Peyer's patch (tissue), 4 donors: ENCODE results near the gene KMT5C. TPM values are rescaled to one million over a fixed set of nuclear protein-coding genes. Genes with fewer than 3 reads are reported as not detected.

Experiments used
- DNase-seq, 3 donors: peaks; one replicate each; pipeline ENCODE4 v3.0.0-alpha.2; 2017 to 2019
- H3K27ac ChIP-seq, 4 donors: fragments of 200-600 bp; sonication (generic); one replicate each; pipeline ENCODE4 v1.5.1; 2016 to 2019
- H3K27me3 ChIP-seq, 2 donors: fragments of 200-600 bp; sonication (generic); one replicate each; pipeline ENCODE4 v1.5.1; 2019
- H3K36me3 ChIP-seq, 3 donors: fragments of 200-600 bp; sonication (generic); one replicate each; pipeline ENCODE4 v1.5.1; 2016 to 2019
- H3K4me1 ChIP-seq, 4 donors: fragments of 200-600 bp; sonication (generic); one replicate each; pipeline ENCODE4 v1.5.1; 2016 to 2019
- H3K4me3 ChIP-seq, 4 donors: fragments of 200-600 bp; sonication (generic); 1 replicate in 3 of 4; 2 replicates in 1 of 4; pipeline ENCODE4 v1.5.1; 2016 to 2019; ENCODE audit warnings: mild to moderate bottlenecking in 1 of 4
- H3K9me3 ChIP-seq, 4 donors: fragments of 200-600 bp; sonication (generic); one replicate each; pipeline ENCODE4 v1.5.1; 2016 to 2019; ENCODE audit warnings: mild to moderate bottlenecking in 1 of 4
- POLR2A ChIP-seq, 2 donors: fragments of 450-650 bp; IDR thresholded peaks; one replicate each; pipeline ENCODE4 v1.5.1; 2017; ENCODE audit warnings: antibody characterized with exemption in 2 of 2, mild to moderate bottlenecking in 2 of 2, moderate library complexity in 2 of 2
- total RNA-seq, 4 donors: library from RNA; depleted of rRNA; stranded (reverse); fragments of >200 nt; gene quantifications; one replicate each; pipeline ENCODE4 v1.1.0, GENCODE V29; 2016
- TF ChIP-seq, protein P1 (sequence below), 6 experiments: fragments of 450-650 bp in 4 of 6; fragments of 200-600 bp in 2 of 6; sonication (generic) in 1 of 6; IDR thresholded peaks; one replicate each; pipeline ENCODE4 v1.5.1; 2017 to 2019; ENCODE audit warnings: antibody characterized with exemption in 6 of 6, mild to moderate bottlenecking in 3 of 6, moderate library complexity in 1 of 6

The KMT5C gene
- total RNA-seq, 4 donors from 2014 or later = 14.4 to 45.6 (median 43.9) TPM

DNA sequence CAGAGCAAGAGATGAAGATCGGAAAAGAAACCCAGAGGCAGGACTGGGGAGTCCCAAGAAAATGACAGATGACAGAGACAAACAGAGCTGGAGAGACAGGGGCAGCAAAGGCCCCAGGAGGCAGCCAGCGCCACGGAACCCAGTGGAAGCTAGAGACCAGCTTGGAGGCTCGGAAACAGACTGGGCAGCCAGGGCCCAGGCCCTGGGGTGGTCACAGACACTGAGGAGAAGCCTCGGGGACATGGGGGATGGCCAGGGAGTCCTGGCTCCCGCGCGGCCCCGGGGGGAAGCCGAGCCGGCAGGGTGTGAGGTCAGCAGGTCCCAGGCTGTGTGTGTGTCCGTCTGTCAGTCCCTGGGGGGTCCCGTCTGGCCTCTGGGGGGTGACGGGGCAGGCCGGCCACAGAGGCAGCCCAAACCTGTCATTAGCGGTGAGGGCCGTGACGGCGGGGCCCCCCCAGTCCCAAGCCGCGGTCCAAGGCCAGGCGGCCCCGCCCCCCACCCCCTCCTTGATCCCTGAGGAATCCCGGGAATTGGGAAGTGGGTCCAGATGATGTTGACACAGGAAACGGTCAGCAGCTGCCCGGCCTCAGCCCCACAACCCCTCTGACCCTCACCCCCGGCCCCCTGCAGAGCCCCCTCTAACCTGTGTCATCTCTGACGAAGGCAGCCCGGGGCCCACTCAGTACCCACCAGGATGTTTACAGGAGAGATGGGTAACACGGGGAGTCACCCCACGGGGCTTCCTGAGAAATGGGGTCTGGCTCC is 34.5 kb downstream of the KMT5C start:
- peaks cover 0 to 41% of the 10 kb centered on the region in 2 donors for H3K27me3 ChIP-seq
- H3K4me3 ChIP-seq = peak overlapping the region in 1 of 4 donors; percentile 4
- no peaks in the 10 kb centered on the region for H3K9me3 ChIP-seq
- no peak overlapping the region for H3K27ac ChIP-seq
- H3K36me3 ChIP-seq = no peaks in the 10 kb centered on the region
- no peak for DNase-seq
- H3K4me1 ChIP-seq = peaks cover 0 to 24% (median 6%) of the 10 kb centered on the region in 4 donors
- TF ChIP-seq POLR2A (IDR thresholded peaks at IDR 0.05) = no peak
- TF ChIP-seq, protein P1, sequence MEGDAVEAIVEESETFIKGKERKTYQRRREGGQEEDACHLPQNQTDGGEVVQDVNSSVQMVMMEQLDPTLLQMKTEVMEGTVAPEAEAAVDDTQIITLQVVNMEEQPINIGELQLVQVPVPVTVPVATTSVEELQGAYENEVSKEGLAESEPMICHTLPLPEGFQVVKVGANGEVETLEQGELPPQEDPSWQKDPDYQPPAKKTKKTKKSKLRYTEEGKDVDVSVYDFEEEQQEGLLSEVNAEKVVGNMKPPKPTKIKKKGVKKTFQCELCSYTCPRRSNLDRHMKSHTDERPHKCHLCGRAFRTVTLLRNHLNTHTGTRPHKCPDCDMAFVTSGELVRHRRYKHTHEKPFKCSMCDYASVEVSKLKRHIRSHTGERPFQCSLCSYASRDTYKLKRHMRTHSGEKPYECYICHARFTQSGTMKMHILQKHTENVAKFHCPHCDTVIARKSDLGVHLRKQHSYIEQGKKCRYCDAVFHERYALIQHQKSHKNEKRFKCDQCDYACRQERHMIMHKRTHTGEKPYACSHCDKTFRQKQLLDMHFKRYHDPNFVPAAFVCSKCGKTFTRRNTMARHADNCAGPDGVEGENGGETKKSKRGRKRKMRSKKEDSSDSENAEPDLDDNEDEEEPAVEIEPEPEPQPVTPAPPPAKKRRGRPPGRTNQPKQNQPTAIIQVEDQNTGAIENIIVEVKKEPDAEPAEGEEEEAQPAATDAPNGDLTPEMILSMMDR (IDR thresholded peaks at IDR 0.05) = no peak

- TF ChIP-seq POLR2A (IDR thresholded peaks at IDR 0.05) = no peak
- TF ChIP-seq, protein P1 (IDR thresholded peaks at IDR 0.05) = no peak
- Histone ChIP-seq H3K27me3 (peaks cover 0 to 27% of the 10 kb centered on the region in 2 donors), H3K4me1 (peaks cover 0 to 12% (median 2%) of the 10 kb centered on the region in 4 donors), H3K4me3 (no peak within 1 kb of the TSS), H3K36me3 (no peaks in the 10 kb centered on the region), H3K27ac (no peak within 1 kb of the TSS), H3K9me3 (no peaks in the 10 kb centered on the region)
- no peak for DNase-seq
Observed at GRCh38 chr19:55376241-55376933, 36.7 kb downstream of the KMT5C start, which contains the start of gene TMEM190. Gene TMEM190, plus strand, starts transcription at chr19:55376826. Its CDS starts 28 bp downstream, at chr19:55376854.

GRCh38 chr19:55377356-55378131 is 37.9 kb downstream of the KMT5C start:
- no peaks in the 10 kb centered on the region for H3K36me3 ChIP-seq
- H3K27me3 ChIP-seq = peaks cover 0 to 20% of the 10 kb centered on the region in 2 donors
- no peak overlapping the region for H3K27ac ChIP-seq
- peaks cover 0 to 14% (median 2%) of the 10 kb centered on the region in 4 donors for H3K4me1 ChIP-seq
- H3K4me3 ChIP-seq = no peak overlapping the region
- no peaks in the 10 kb centered on the region for H3K9me3 ChIP-seq
- DNase-seq = no peak
- no peak for TF ChIP-seq POLR2A (IDR thresholded peaks at IDR 0.05)
- TF ChIP-seq, protein P1 (IDR thresholded peaks at IDR 0.05) = no peak

DNA sequence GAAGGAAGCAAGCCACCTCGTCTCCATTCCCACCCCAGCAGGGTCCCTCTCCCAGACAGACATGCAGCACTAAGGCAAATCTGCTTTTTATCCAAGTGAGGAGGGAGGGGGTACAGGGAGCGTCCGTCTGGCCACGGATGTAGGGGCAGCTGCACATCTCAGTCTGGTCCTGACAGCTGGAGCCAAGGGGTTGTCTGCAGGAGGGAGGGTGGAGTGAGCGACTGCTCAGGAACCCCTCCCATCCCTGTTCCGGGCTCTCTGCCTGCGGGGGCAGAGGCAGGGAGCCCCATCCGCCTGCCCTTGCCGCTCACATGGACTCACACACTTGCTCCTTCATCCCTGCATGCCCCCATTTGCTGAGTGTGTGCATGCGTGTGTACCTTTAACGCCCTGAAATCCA is 39.5 kb downstream of the KMT5C start:
- Histone ChIP-seq H3K9me3 (no peaks in the 10 kb centered on the region), H3K4me1 (peaks cover 0 to 21% (median under 1%) of the 10 kb centered on the region in 4 donors), H3K36me3 (no peaks in the 10 kb centered on the region), H3K4me3 (no peak overlapping the region), H3K27me3 (peaks cover 0 to 9% of the 10 kb centered on the region in 2 donors), H3K27ac (no peak overlapping the region)
- no peak for TF ChIP-seq POLR2A (IDR thresholded peaks at IDR 0.05)
- TF ChIP-seq, protein P1 (IDR thresholded peaks at IDR 0.05) = no peak
- DNase-seq = no peak

- TF ChIP-seq, protein P1 (IDR thresholded peaks at IDR 0.05) = no peak
- no peak for TF ChIP-seq POLR2A (IDR thresholded peaks at IDR 0.05)
- no peak overlapping the region for H3K4me3 ChIP-seq
- peaks cover 3 to 31% (median 11%) of the 10 kb centered on the region in 4 donors for H3K4me1 ChIP-seq
- no peaks in the 10 kb centered on the region for H3K9me3 ChIP-seq
- H3K27me3 ChIP-seq = peaks cover 0 to 5% of the 10 kb centered on the region in 2 donors
- H3K27ac ChIP-seq = no peak overlapping the region
- DNase-seq = no peak
- H3K36me3 ChIP-seq = peaks cover 0 to 3% (median 0%) of the 10 kb centered on the region in 3 donors
Observed at GRCh38 chr19:55382013-55382412, 42.3 kb downstream of the KMT5C start.
